ENCODE measurements around the gene CLSTN2.

CLSTN2 gene

DNA sequence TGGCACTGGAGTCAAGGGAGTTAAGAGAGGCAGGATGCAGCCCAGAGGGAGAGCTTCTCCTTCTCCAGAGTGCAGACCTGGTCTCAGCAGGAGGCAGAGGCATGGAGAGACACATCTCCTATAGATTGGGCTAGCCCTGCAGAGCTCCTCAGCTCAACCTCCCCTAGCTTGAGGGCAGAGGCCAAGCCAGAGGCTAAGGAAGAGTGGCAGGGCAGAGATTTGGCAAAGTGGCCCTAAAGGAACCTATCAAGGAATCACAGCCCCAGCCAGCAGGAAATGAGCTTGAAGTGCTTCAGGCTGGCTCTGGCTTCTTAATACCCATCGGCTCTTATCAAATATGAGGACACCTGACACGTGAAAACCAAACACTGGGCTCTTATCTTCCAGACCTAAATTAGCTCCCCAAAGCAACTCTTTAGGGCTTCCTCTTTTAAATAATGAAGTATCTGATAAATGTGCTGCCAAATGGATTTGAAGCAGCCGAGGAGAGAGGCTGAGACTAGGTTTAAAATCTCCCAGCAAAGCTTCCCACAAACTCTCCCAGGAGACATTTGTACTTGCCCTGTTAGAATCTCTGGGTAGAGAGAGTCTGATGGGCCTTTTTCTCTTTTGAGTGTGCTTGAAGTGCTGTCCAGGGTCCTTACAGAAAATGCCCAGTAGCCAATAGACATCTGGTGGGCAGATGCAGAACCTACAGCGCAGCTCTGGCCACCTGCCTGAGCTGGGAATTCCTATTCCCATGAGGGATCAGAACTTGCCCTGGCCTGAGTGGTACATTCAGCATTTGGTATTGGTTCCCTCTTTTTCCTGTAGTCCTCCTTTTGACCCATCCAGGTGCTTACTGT, 271.4 kb downstream of the CLSTN2 start:
- no peak for TF ChIP-seq POLR2AphosphoS5 (IDR thresholded peaks at IDR 0.05; ENCODE audit: low read depth, low read length)
- TF ChIP-seq, protein P1, sequence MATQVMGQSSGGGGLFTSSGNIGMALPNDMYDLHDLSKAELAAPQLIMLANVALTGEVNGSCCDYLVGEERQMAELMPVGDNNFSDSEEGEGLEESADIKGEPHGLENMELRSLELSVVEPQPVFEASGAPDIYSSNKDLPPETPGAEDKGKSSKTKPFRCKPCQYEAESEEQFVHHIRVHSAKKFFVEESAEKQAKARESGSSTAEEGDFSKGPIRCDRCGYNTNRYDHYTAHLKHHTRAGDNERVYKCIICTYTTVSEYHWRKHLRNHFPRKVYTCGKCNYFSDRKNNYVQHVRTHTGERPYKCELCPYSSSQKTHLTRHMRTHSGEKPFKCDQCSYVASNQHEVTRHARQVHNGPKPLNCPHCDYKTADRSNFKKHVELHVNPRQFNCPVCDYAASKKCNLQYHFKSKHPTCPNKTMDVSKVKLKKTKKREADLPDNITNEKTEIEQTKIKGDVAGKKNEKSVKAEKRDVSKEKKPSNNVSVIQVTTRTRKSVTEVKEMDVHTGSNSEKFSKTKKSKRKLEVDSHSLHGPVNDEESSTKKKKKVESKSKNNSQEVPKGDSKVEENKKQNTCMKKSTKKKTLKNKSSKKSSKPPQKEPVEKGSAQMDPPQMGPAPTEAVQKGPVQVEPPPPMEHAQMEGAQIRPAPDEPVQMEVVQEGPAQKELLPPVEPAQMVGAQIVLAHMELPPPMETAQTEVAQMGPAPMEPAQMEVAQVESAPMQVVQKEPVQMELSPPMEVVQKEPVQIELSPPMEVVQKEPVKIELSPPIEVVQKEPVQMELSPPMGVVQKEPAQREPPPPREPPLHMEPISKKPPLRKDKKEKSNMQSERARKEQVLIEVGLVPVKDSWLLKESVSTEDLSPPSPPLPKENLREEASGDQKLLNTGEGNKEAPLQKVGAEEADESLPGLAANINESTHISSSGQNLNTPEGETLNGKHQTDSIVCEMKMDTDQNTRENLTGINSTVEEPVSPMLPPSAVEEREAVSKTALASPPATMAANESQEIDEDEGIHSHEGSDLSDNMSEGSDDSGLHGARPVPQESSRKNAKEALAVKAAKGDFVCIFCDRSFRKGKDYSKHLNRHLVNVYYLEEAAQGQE (IDR thresholded peaks at IDR 0.05; ENCODE audit: insufficient read depth in 1 of 2, low read depth in 2 of 2, low read length in 2 of 2) = peak; percentile 67 to 93

DNA sequence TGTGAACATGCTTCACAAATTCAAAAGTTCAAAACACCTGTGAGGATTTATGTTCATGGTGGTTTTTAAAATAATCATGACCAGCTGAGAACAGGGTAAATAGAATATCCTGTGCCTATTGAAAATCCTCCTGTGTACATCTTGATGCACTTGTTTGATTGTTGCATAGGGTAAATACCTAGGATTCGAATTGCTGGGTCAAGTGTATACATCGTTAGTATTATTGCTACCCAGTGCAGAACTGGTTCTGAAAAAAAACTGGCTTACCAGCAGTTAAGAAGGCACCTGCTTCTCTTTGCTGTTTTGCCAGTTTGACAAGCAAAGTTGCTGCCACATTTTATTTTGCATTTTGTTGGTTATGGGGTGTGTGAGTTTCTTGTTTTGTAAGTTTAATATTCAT, 272.6 kb downstream of the CLSTN2 start:
- TF ChIP-seq, protein P1 (IDR thresholded peaks at IDR 0.05; ENCODE audit: insufficient read depth in 1 of 2, low read depth in 2 of 2, low read length in 2 of 2) = no peak
- TF ChIP-seq FOXP2 (optimal IDR thresholded peaks at IDR 0.05; ENCODE audit: borderline replicate concordance, extremely low read depth, extremely low read length, insufficient read depth) = no peak
- TF ChIP-seq SIN3A (IDR thresholded peaks at IDR 0.05; ENCODE audit: borderline replicate concordance, insufficient read depth, low read length) = no peak

DNA sequence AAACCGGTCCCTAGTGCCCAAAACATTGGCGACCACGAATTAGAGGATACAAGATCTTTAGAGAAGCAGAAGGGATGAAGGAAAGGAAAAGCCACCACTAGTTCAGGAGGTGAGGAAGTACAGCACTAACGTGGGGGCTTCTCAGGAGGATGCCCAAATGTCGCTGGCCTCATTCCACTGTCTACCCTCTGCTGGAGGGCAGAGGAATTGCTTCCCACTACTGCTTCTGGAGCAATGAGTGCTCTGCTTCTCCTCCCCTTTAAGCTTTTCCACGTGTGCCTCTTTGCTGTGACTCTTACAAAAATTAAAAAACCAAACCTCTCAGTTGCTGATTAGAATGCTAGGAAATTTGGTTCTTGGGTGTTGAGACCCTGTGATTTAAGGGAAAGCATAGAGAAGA, 281.3 kb downstream of the CLSTN2 start:
- no peak for TF ChIP-seq FOXP2 (optimal IDR thresholded peaks at IDR 0.05; ENCODE audit: borderline replicate concordance, extremely low read depth, extremely low read length, insufficient read depth)

DNA sequence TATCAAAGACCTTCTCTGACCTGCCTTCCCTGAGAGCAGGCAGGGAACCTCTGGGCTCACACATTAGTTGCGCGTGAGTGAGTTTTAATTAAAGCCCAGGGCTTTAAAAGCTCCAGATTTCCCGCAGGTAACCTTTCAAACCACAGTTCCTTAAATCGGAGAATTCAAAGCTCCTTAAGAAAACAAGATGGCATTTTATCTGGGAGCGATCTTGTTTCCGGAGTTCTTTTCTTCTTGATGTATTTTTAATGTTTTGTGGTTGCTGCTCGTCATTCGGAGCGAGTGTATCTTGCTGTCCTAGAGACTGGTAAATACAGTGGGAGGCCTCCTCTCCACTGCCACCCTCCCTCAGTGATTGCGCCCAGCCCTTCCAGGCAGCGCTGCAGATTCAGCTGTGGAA, 284.3 kb downstream of the CLSTN2 start:
- no peak for TF ChIP-seq POLR2AphosphoS5 (IDR thresholded peaks at IDR 0.05; ENCODE audit: low read depth, low read length)
- no peak for TF ChIP-seq TAF1 (IDR thresholded peaks at IDR 0.05; ENCODE audit: borderline replicate concordance, insufficient read depth, low read length)
- TF ChIP-seq FOXP2 (optimal IDR thresholded peaks at IDR 0.05; ENCODE audit: borderline replicate concordance, extremely low read depth, extremely low read length, insufficient read depth) = no peak
- TF ChIP-seq, protein P1 (IDR thresholded peaks at IDR 0.05; ENCODE audit: insufficient read depth in 1 of 2, low read depth in 2 of 2, low read length in 2 of 2) = no peak
- TF ChIP-seq SIN3A (IDR thresholded peaks at IDR 0.05; ENCODE audit: borderline replicate concordance, insufficient read depth, low read length) = no peak

DNA sequence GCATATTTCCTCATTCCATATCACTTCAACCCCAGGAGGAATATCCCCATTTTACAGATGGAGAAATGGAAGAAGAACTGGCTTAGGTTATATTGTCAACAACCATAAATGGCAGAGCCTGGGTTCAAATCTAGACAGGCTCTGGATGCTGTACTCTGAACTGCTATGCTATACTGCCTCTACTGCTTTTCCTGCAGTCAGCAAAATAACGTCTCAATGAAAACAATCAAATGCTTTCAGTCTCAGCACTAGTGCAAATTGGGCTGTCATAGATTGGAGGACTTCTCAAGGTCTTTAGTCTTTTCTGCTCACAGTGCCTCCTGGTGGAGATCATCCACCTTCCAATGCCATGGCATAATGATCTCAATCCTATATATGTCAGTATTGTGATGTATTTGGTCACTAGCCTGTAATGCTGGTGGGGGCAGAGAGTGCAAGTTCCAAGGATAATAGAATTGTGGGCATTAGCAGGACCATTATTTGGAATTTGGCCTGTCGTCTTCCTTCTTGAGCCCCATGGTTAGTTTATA, 285.0 kb downstream of the CLSTN2 start:
- TF ChIP-seq TAF1 (IDR thresholded peaks at IDR 0.05; ENCODE audit: borderline replicate concordance, insufficient read depth, low read length) = no peak
- no peak for TF ChIP-seq FOXP2 (optimal IDR thresholded peaks at IDR 0.05; ENCODE audit: borderline replicate concordance, extremely low read depth, extremely low read length, insufficient read depth)
- TF ChIP-seq, protein P1 (IDR thresholded peaks at IDR 0.05; ENCODE audit: insufficient read depth in 1 of 2, low read depth in 2 of 2, low read length in 2 of 2) = no peak
- TF ChIP-seq POLR2AphosphoS5 (IDR thresholded peaks at IDR 0.05; ENCODE audit: low read depth, low read length) = no peak
- no peak for TF ChIP-seq SIN3A (IDR thresholded peaks at IDR 0.05; ENCODE audit: borderline replicate concordance, insufficient read depth, low read length)
